GM21447 (cell line): ENCODE results near the gene NTSR2.

Source experiments
- ATAC-seq: cut with Tn5 transposase; IDR thresholded peaks from one replicate; pipeline ENCODE4 v1.9.1; 2021; ENCODE audit not compliant: unreplicated experiment

Gene NTSR2

DNA sequence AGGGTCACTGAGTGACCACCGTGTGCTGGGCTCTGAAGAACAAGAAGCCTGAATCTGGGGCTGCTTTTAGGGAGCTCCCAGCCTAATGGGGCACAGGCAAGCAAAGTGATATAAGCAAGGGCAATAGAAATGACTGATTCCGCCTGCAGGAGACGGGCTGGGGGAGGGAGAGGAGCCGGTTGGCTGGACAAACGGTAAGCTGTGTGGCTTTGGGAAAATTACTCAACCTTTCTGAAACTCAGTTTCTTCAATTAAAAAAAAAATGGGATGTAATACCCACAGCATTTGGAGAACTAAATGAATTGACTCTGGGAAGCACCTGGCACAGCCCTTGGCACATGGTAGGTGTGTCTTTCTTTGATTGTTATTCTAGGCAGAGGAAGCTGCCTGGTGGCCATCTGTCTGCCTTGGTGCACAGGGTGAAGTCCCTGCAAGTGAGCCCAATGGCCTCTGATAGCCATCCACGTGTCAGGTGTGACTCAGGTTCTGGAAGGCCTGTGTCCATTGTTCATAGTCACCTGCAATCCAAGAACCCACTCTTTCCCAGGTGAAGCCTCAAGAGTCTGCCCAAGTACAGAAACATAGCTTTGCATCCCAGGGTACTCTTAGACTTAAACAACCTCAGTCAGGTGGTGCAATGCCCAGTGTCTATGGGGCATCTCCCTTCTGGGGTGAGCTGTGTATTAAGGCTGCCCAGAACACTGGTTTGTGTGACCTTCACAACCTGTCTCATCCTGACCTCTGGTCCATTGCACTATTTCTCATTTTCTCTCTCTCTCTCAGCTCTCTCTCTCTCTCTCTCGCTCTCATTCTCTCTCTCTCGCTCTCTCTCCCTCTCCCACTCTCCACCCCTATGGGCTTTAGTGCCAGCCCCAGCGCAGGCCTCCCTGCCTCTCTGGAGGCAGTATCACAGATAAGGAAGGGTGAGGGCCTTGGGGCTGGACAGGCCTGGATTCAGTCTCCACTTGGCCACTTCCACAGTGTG, 30.0 kb upstream of the NTSR2 start:
- ATAC-seq, result no peak

GRCh38 chr2:11698009-11698922, 28.3 kb upstream of the NTSR2 start:
- no peak for ATAC-seq

DNA sequence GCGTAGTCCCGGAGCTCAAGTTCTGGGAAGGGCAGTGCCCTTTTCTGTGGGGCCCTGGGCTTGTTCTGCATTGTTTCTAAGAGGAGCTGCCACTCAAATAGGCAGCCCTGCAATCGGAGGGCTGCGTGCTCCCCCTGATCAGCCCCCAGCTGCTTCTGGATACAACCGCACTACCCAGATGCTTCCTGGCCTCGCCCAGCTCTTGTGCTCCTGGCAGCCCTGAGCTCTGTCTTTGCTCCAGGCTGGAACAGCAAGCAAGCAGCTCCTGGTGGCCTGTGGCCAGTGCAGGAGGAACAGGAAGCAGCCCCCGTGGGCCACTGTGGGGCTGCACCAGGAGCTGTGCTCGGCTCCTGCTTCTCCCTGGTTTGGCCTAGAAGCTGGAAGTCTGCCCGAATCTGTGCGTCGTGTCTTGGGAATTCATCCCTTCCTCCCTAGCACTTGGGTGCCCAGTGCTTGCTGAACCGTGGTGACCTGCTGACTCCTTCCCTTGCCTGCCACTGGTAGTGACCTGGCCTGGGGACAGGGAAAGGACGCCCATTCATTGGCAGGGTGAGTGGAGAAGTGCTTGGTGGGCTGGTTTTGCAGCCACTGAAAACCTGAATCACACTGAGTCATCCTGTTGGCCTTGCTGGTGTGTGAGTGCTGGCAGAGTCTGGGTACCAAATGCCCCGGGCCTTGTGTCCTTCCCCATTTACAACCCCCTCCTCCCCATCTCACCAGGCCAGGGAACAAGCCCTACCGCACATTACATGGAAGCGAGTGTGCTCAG, 27.3 kb upstream of the NTSR2 start:
- ATAC-seq, result no peak

- ATAC-seq, result no peak
Measured at GRCh38 chr2:11696736-11697102, 26.7 kb upstream of the NTSR2 start.

GRCh38 chr2:11695576-11695975, 25.6 kb upstream of the NTSR2 start:
- ATAC-seq, result no peak

GRCh38 chr2:11692966-11693521, 23.0 kb upstream of the NTSR2 start:
- ATAC-seq, result peak; percentile 79

- ATAC-seq, result no peak
Measured at GRCh38 chr2:11691076-11691660, 21.2 kb upstream of the NTSR2 start.

DNA sequence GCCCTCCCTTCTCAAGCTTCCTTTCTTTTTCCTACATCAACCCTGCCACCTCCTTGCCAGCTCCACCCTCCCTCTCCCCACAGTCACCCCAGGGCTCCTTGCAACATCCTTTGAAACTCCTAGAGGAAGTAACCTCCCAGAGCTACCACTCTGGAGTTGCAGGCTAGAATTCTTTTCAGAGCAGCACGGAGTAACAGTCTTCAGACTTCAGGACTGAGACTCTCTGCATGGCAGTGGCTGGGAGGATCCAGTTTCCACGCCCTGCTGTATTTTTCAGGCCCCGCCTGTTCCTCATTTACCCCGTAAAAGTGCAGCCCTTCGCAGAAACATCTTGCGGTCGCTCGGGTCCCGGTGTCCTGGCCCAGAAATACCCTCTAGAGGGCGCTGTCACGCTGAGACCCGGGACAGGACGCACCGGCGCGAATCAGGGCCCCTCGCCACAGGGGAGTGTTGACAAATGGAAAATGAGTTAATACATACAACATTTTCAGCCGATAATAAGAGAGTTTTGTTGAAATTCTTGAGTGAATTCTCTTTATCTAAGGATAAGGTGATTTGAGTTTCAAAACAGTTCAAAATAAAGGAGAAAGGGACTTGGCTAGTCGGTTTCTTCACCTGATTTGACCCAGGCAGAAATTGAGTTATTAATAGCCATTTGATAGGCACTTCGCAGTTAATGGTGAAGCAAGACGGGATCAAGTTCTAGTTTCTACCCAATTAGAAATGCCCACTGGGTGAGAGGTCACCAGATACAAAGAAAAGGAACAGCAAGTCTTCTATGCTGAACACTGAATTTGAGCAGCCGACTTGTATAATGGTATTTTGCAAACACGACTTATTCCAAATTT, 18.5 kb upstream of the NTSR2 start:
- ATAC-seq, result peak; percentile 81

GRCh38 chr2:11687736-11688135, 17.7 kb upstream of the NTSR2 start:
- ATAC-seq, result no peak

GRCh38 chr2:11685906-11686470, 16.0 kb upstream of the NTSR2 start:
- no peak for ATAC-seq

- ATAC-seq, result no peak
Measured at GRCh38 chr2:11684894-11685460, 15.0 kb upstream of the NTSR2 start.

GRCh38 chr2:11683966-11684365, 14.0 kb upstream of the NTSR2 start:
- ATAC-seq, result no peak

DNA sequence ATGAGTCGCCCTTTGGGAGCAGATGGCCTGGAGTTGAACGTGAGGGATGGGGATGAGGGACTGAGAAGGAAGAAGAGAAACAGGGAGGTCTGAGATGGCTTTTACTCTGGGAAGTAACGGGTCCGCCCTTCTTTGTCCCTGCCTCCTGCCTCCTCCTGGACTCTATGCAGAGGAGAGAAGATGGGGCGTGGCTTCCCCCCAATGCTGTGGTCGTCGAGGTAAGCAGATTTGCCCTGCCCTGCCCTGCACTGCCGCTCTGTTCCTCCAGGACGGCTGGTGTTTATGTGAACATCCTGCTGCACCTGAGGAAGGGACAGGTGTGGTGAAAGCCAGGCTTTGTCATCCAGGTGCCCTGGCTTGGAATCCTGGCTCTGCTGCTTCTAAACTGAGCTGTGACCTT, 13.5 kb upstream of the NTSR2 start:
- ATAC-seq, result no peak

- no peak for ATAC-seq
Measured at GRCh38 chr2:11682590-11682915, 12.6 kb upstream of the NTSR2 start.

GRCh38 chr2:11681722-11682589, 12.0 kb upstream of the NTSR2 start:
- ATAC-seq, result no peak

DNA sequence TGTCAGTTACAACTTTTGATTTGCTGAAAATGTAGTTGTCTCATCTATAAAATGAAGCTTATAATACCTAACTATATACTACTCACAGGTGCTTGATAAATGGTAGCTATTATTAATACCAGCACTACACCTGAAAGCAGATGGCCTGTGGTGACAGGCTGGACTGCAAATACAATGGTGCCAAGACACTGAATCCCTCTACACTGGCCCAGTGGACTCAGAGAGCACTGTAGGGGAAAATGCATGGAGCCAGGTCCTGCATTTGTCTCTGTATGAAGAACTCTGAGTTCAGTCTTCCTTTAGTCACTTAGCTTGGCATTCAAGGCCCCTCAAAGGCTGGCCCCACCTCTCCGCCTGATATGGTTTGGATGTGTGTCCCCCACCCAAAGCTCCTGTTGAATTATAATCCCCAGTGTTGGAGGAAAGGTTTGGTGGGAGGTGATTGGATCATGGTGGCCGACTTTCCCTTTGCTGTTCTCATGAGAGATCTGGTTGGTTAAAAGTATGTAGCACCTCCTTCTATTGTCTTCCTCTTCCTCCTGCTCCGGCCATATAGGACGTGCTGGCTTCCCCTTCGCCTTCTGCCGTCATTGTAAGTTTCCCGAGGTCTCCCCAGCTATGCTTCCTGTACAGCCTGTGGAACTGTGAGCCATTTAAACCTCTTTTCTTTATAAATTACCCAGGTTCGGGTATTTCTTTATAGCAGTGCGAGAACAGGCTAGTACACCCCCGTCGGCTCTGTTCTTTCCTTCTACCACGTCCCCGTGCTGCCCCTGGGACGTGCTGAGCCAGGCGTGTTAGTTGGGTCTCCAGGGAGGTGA, 11.1 kb upstream of the NTSR2 start:
- ATAC-seq, result no peak
